Measurements from ENCODE around the gene EN1. TPM values are rescaled to one million over a fixed set of nuclear protein-coding genes. Genes with fewer than 3 reads are reported as not detected.

Gene EN1
- total and polyA plus RNA-seq, 3 experiments from 2014 or later, result not detected

DNA sequence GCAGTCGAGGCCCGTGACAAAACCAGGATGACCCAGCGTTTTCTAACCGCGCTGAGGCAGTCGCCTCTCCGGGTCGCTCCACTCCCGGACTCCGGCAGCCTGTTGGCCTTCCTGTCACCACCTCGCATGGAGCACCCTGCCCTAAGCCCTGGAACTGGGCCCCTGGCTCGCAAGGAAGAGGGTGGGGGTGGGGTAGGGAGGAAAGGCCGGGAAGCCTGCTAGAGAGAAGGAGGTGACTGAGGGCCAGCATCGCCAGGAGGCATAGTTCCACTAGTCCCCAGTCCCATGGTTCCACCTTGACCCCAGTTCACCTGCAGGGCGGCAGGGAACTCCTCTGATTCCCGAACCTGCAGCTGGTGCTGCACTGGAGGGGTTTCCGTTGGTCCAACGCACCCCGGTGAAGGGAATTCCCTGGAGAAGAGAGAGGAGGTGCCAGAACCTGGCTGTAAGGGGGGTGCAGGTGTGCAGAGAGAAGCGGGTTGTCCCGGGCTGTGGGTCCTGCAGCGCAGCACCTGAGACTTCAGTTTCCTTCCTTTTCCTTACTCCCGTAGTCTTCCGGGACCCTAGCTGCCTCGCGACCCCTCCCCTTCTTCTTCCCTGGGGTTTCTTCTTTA is 11.8 kb upstream of the EN1 start:
- H3K4me3 ChIP-seq (ENCODE audit: low read length), result no peak overlapping the region
- Mint-ChIP-seq H3K36me3 (no peaks in the 10 kb centered on the region), H3K4me1 (peaks cover 9 to 21% (median 12%) of the 10 kb centered on the region in 3 donors), H3K27me3 (peaks cover 60 to 75% of the 10 kb centered on the region in 2 donors), H3K27ac (no peak overlapping the region), H3K4me3 (no peak overlapping the region), H3K9me3 (peaks cover 0 to 3% (median 0%) of the 10 kb centered on the region in 5 donors)
- no peak for DNase-seq
- H3K27ac ChIP-seq (ENCODE audit: low read depth, low read length), result no peak overlapping the region
- POLR2A ChIA-PET, result no interaction called here
- peaks cover 31% of the 10 kb centered on the region for H3K27me3 ChIP-seq (ENCODE audit: insufficient read depth, low read length, poor library complexity, severe bottlenecking)
- peaks cover 11% of the 10 kb centered on the region for H3K4me1 ChIP-seq (ENCODE audit: insufficient read depth, low read length)
- H3K36me3 ChIP-seq (ENCODE audit: insufficient read depth, low read length), result no peaks in the 10 kb centered on the region
- CTCF ChIA-PET, result interaction anchor here (1.0 to 1.9 kb wide), 4 partner anchors 23 to 813 kb away, joined by 3 to 4 read pairs (median 4); no protein-coding TSS in a partner anchor
- no peaks in the 10 kb centered on the region for H3K9me3 ChIP-seq (ENCODE audit: low read length)

DNA sequence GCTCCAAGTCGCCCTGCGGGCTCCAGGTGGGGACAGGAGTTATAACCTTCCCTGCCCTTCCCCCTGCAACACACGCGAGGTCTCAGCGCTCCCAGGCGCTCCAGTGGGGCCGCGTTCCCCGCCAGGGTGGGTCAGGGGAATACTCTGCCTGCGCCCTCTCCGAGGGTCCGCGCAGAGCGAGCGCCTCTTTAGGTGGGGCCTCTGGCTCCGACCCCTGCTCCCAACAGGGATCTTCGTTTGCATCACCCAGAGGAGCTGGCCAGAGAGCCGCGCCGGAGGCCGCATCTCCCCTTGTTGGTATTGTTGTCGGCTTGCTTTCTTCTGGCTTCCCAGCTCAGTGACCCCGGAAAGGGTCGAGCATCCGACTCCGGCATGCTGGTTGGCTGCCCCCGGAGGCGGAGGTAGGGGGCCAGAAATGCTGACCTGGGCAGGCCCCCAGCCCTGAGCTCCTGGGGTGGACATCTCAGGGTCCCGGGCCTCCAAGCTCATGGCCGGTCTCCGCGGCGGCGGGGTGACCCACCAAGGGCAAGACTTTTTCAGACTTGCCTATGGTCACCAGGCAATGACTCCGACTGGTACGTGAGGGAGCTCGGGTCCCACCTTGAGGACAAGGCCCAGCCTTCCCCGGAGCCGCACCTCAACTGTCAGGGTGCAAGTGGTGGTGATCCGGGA is 11.2 kb upstream of the EN1 start:
- CTCF ChIA-PET, result interaction anchor here (1.0 to 1.9 kb wide), 4 partner anchors 24 to 812 kb away, joined by 3 to 4 read pairs (median 4); no protein-coding TSS in a partner anchor
- H3K27ac ChIP-seq (ENCODE audit: low read depth, low read length), result no peak overlapping the region
- POLR2A ChIA-PET, result no interaction called here
- peaks cover 32% of the 10 kb centered on the region for H3K27me3 ChIP-seq (ENCODE audit: insufficient read depth, low read length, poor library complexity, severe bottlenecking)
- Mint-ChIP-seq H3K4me3 (no peak overlapping the region), H3K27me3 (peaks cover 66 to 77% of the 10 kb centered on the region in 2 donors), H3K27ac (no peak overlapping the region), H3K4me1 (peaks cover 12 to 26% (median 17%) of the 10 kb centered on the region in 3 donors), H3K9me3 (peaks cover 0 to 3% (median 0%) of the 10 kb centered on the region in 5 donors), H3K36me3 (no peaks in the 10 kb centered on the region)
- H3K4me3 ChIP-seq (ENCODE audit: low read length), result no peak overlapping the region
- H3K9me3 ChIP-seq (ENCODE audit: low read length), result no peaks in the 10 kb centered on the region
- no peaks in the 10 kb centered on the region for H3K36me3 ChIP-seq (ENCODE audit: insufficient read depth, low read length)
- no peak for DNase-seq
- H3K4me1 ChIP-seq (ENCODE audit: insufficient read depth, low read length), result peaks cover 11% of the 10 kb centered on the region

DNA sequence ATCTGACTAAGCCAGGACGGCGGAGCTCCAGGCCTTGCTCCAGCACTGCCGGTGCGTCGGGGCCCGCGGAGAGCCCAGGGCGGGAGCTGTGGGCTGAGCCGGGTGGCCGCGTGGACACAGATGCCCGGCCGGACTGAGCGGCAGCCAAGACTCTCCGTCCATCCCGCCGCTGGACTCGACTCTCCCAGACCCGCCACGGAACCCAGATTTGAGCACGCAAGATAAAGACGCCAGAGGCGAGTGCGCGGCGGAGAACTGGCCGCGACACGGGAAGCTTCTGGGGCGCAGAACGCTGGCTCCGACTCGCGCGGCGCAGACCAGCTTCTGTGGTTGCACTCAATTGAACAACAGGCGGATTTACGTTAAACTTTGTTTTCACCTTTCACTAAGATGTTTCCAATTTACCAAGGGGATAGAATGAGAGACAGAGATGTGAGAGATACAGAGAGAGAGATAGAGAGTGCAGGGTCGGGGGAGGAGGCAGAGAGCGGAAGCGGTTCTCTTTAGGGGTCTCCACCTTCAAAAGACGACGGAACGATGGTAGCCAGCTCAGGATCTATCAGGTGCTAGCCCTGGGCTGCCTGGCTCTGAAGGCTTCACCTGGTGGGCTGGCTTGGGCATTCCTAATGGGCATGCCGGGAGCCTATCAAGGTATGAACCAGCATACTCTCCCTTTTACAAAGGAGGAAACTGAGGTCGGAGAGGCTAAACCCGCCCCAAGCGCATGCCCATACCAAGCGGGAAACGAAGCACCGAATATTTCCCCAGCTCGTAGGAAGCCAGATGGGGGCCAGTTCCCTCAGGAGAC is 10.4 kb upstream of the EN1 start:
- H3K27ac Mint-ChIP-seq, result peak overlapping the region in 1 of 8 donors; percentile 20
- Histone ChIP-seq H3K4me1 (ENCODE audit: insufficient read depth, low read length) (peaks cover 11% of the 10 kb centered on the region), H3K9me3 (ENCODE audit: low read length) (no peaks in the 10 kb centered on the region), H3K4me3 (ENCODE audit: low read length) (no peak overlapping the region), H3K27ac (ENCODE audit: low read depth, low read length) (no peak overlapping the region), H3K27me3 (ENCODE audit: insufficient read depth, low read length, poor library complexity, severe bottlenecking) (peaks cover 39% of the 10 kb centered on the region), H3K36me3 (ENCODE audit: insufficient read depth, low read length) (no peaks in the 10 kb centered on the region)
- CTCF ChIA-PET, result interaction anchor here (1.0 to 1.9 kb wide), 4 partner anchors 25 to 811 kb away, joined by 3 to 4 read pairs (median 4); no protein-coding TSS in a partner anchor
- peaks cover 0 to 3% (median 0%) of the 10 kb centered on the region in 5 donors for H3K9me3 Mint-ChIP-seq
- H3K4me1 Mint-ChIP-seq, result peaks cover 12 to 29% (median 17%) of the 10 kb centered on the region in 3 donors
- H3K36me3 Mint-ChIP-seq, result no peaks in the 10 kb centered on the region
- H3K27me3 Mint-ChIP-seq, result peaks cover 66 to 80% of the 10 kb centered on the region in 2 donors
- POLR2A ChIA-PET, result no interaction called here
- no peak for DNase-seq
- H3K4me3 Mint-ChIP-seq, result peak overlapping the region in 1 of 7 donors; percentile 10

DNA sequence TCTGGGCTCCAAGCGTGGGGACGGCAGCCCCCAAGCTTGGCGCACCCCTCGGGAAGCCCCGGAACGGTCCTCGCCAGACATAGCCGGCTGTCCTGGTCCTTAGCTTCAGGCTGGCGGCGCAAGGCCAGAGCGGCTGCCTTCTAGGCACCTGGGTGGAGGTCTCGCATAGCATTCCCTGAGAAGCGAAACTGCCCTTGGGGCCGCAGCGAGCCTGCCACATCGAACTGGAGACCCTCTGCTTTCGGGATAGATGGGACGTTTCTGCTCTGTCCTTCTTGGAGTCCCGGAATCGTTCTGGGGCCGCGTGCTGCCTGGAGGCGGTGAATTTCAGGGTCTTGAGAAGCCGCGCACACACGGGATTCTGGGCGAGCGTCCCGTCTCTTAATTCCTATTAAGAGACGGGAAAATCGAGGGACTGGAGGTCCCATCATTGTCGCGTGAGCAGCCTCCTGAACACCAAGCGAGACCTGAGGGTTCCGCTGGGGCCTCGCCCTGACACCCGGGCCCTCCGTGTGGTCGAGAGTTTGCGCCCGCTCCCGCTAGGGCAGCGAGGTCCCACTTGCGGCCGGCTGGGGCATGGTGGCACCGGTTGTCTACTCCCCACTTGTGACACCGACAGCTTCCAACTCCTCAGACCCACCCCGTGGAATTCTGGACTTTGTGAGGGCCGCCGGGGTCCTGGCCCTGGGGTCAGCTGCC is 9.7 kb upstream of the EN1 start:
- POLR2A ChIA-PET, result no interaction called here
- no peak for DNase-seq
- no peaks in the 10 kb centered on the region for H3K9me3 ChIP-seq (ENCODE audit: low read length)

DNA sequence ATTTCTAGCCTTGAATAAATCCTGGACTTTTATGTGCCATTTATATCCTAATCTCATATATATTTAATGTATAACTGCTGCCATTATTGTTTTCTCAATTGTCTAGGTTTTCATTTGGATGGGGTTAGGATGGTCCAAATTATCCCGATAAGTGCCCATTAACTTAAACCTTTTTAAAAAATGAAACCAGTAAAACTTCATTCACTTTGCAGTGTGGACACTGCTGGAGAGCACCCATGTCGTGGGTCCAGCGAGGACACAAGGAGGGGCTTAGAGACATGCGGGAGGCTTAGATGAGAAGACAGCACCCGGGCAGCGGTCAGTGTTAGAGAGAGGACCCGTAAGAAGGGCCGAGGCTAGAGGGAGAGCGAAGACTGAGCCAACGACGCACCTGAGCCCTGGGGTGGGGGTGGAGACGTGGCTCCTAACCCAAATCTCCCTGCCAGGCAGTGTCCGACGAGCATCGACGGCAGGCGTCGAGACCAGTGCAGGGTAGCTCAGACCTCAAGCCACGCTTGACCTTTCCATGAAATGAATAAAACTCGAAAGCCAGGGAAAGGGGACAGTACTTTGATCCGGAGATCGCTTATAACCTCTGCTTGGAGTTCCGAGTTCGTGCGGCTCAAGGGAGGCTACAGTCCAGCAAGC is 9.0 kb upstream of the EN1 start:
- Mint-ChIP-seq H3K4me1 (peaks cover 12 to 29% (median 17%) of the 10 kb centered on the region in 3 donors), H3K27me3 (peaks cover 73 to 79% of the 10 kb centered on the region in 2 donors)

More for the DNA sequence above, 9.7 kb upstream of the EN1 start:
- no peak overlapping the region for H3K4me3 ChIP-seq (ENCODE audit: low read length)
- CTCF ChIA-PET, result interaction anchor here (1.9 kb wide), 1 partner anchor 636 kb away, joined by 4 read pairs; no protein-coding TSS in a partner anchor
- no peak overlapping the region for H3K27ac ChIP-seq (ENCODE audit: low read depth, low read length)
- H3K4me1 ChIP-seq (ENCODE audit: insufficient read depth, low read length), result peaks cover 11% of the 10 kb centered on the region
- H3K36me3 ChIP-seq (ENCODE audit: insufficient read depth, low read length), result no peaks in the 10 kb centered on the region
- Mint-ChIP-seq H3K36me3 (no peaks in the 10 kb centered on the region), H3K27ac (no peak overlapping the region), H3K4me1 (peaks cover 12 to 29% (median 17%) of the 10 kb centered on the region in 3 donors), H3K27me3 (peaks cover 67 to 79% of the 10 kb centered on the region in 2 donors), H3K9me3 (peaks cover 0 to 3% (median 0%) of the 10 kb centered on the region in 5 donors), H3K4me3 (peak overlapping the region in 3 of 7 donors; percentile 3 to 74 (median 3))
- peaks cover 42% of the 10 kb centered on the region for H3K27me3 ChIP-seq (ENCODE audit: insufficient read depth, low read length, poor library complexity, severe bottlenecking)

DNA sequence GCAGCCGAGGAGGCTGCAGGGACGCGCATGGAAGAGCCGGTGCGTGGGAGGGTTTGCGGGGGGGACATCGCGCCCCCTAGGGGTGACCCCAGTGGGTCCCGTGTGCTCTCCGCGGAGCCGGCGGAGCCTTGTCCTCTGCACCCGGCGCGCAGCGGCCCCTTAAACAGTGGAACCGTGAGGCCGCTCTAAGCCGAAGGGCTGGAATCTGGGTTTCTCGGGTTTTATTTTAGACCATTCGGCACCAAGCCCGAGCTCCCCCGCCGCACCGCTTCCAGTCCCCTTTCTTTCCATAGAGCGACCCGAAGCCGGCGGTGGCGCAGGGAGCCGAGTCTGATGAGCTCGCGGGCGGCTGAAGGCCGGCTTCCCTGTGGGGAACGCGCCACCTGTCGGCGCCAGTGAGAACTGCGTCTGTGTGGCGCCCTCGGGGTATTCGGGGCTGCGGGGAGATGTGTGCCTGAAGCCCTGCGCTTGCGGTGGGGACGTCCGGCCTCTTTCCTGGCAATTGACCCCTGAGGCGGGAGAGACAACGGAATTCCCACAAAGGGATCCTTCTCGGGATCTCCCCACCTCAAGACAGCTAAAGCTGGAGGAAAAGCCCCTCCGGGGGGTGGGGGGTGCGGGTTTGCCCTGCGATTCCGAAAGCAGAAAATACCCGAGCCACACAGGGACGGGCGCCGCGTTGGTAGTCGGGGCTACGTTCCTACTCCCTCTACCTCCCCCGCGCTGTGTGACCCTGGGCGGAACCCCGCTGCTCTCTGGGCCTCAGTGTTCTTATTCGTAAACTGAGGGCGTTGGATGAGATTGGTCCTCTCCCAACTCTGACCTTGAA is 8.2 kb upstream of the EN1 start:
- Mint-ChIP-seq H3K4me1 (peaks cover 12 to 29% (median 17%) of the 10 kb centered on the region in 3 donors), H3K36me3 (no peaks in the 10 kb centered on the region), H3K9me3 (peaks cover 0 to 3% (median 0%) of the 10 kb centered on the region in 5 donors), H3K27ac (peak overlapping the region in 1 of 8 donors; percentile 77), H3K27me3 (peaks cover 74 to 79% of the 10 kb centered on the region in 2 donors), H3K4me3 (peak overlapping the region; percentile 49 to 83 (median 73))
- Histone ChIP-seq H3K27me3 (ENCODE audit: insufficient read depth, low read length, poor library complexity, severe bottlenecking) (peaks cover 45% of the 10 kb centered on the region), H3K4me3 (ENCODE audit: low read length) (peak overlapping the region; percentile 43), H3K27ac (ENCODE audit: low read depth, low read length) (no peak overlapping the region), H3K9me3 (ENCODE audit: low read length) (no peaks in the 10 kb centered on the region), H3K36me3 (ENCODE audit: insufficient read depth, low read length) (no peaks in the 10 kb centered on the region), H3K4me1 (ENCODE audit: insufficient read depth, low read length) (peaks cover 11% of the 10 kb centered on the region)
- CTCF ChIA-PET, result interaction anchor here (0.7 to 2.3 kb wide), 9 partner anchors 11 to 809 kb away, joined by 3 to 24 read pairs (median 5); no protein-coding TSS in a partner anchor
- POLR2A ChIA-PET, result interaction anchor here (0.7 kb wide), 1 partner anchor 1042 kb away, joined by 3 read pairs; no protein-coding TSS in a partner anchor
- peak; percentile 68 to 78 (median 72) for DNase-seq

More for the DNA sequence above, 9.0 kb upstream of the EN1 start:
- Histone ChIP-seq H3K36me3 (ENCODE audit: insufficient read depth, low read length) (no peaks in the 10 kb centered on the region), H3K4me1 (ENCODE audit: insufficient read depth, low read length) (peaks cover 11% of the 10 kb centered on the region), H3K27ac (ENCODE audit: low read depth, low read length) (no peak overlapping the region), H3K27me3 (ENCODE audit: insufficient read depth, low read length, poor library complexity, severe bottlenecking) (peaks cover 42% of the 10 kb centered on the region), H3K4me3 (ENCODE audit: low read length) (no peak overlapping the region), H3K9me3 (ENCODE audit: low read length) (no peaks in the 10 kb centered on the region)
- DNase-seq, result no peak
- ChIA-PET CTCF (interaction anchor here (2.0 to 2.3 kb wide), 2 partner anchors 12 to 633 kb away, joined by 18 to 24 read pairs; no protein-coding TSS in a partner anchor), POLR2A (no interaction called here)
- Mint-ChIP-seq H3K9me3 (peaks cover 0 to 3% (median 0%) of the 10 kb centered on the region in 5 donors), H3K27ac (no peak overlapping the region), H3K36me3 (no peaks in the 10 kb centered on the region), H3K4me3 (peak overlapping the region; percentile 20 to 80 (median 73))
